GM21717 (cell line): Measurements from ENCODE around the gene CCBE1.

ENCODE experiments used
- ATAC-seq: cut with Tn5 transposase; IDR thresholded peaks from one replicate; pipeline ENCODE4 v1.9.1; 2021; ENCODE audit warnings: mild to moderate bottlenecking, moderate library complexity; ENCODE audit not compliant: unreplicated experiment

CCBE1 gene

DNA sequence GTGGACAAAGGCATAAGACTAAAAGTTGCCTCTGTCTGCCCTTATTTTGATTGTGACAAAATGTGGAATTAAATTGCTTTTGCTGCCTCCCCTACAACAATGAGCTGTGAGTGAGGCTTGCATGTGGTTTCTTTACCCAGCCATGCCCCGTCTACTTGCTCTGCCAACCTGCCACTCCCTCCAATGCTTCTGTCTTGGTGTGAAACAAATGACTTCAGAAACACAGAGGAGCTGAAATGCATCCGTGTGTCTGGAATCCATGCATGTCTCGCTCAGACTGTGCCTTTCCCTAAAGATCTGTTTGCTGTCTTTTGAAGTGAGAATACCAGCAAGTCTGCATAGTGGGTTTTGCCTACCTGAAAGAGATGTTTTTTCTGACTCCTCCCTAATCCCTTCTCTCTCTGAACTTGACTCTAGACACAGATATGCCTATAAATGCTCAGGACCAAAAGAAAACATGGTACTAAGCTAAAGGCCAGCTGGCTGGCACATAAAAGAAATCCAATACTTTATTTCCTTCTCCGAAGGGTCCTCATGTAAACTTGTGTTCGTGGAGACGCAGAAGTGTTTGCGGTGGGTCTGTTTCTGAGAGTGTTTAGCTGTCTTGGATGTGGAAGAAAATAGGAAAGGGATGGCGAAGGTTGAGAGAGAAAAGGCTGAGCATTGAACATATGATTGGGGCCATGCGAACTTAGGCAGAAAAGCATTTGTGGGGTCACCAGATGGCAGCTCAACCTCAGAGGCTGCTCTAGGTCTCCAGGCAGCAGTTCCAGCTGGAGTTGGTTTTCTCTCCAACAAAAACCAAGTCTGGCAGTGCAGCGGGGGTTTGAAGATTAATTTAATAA is 120.5 kb downstream of the CCBE1 start:
- ATAC-seq = no peak

- ATAC-seq = no peak
Measured at GRCh38 chr18:59575995-59576394, 121.2 kb downstream of the CCBE1 start.

- ATAC-seq = no peak
Measured at GRCh38 chr18:59573962-59574361, 123.3 kb downstream of the CCBE1 start.

DNA sequence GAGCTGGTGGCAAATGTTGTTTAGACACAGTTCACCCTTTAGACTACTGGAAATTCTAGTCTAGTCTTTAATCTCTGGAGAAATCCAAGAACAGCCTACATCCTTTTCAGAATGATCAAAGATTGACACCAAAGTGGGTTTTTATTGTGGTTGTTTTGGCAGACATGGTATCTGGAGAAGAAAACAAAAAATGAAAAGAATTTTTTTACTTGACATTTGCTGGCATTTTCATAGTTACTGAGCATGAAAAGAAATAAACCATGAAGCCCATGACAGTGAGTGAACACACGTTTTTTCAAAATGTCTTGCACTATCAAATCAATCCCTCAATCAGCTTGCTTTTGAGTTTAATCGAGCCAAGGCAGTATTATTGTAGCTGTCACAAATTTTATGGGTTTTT is 125.3 kb downstream of the CCBE1 start:
- no peak for ATAC-seq

DNA sequence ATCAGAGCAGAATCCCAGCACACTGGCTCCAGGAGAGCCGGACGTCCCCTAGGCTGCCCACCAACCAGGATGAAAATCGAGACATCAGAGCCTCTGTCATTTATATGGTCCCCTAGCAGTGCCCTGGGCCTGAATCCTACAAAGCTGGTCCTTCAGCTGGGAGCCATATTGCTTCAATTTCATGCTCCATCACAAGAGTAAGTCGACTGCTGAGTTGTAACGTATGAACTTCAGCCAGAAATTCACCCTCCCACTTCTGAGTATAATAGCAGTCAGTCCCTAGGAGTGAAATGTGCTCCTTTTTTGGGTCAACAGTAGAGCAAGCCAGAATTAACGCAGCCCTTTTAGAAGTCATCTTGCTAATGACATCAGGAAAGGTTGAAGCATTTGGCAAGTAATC is 126.4 kb downstream of the CCBE1 start:
- ATAC-seq = no peak

- no peak for ATAC-seq
Measured at GRCh38 chr18:59570101-59570775, 127.0 kb downstream of the CCBE1 start.

- no peak for ATAC-seq
Measured at GRCh38 chr18:59569390-59569791, 127.8 kb downstream of the CCBE1 start.

- ATAC-seq = no peak
Measured at GRCh38 chr18:59567431-59567830, 129.8 kb downstream of the CCBE1 start.

DNA sequence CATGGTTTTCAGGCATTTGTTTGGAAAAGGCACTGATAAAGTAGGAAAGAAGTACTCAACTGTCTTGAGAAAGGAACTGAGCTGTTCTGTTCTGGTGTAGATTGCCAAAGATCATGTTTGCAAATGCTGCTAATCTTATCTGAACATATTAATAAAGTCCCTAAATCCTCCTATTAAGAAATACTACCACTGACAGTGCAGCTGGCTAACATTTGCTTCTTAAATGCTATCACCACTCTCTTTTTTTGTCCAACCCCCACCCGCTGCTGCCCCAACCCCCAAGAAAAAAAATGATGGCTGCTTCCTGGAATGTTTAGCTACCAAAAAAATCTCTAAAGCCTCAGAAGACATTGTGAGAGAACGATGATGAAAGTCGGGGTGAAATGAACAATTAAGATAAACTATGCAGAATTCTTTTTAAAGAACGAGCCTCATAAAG is 130.7 kb downstream of the CCBE1 start:
- no peak for ATAC-seq

DNA sequence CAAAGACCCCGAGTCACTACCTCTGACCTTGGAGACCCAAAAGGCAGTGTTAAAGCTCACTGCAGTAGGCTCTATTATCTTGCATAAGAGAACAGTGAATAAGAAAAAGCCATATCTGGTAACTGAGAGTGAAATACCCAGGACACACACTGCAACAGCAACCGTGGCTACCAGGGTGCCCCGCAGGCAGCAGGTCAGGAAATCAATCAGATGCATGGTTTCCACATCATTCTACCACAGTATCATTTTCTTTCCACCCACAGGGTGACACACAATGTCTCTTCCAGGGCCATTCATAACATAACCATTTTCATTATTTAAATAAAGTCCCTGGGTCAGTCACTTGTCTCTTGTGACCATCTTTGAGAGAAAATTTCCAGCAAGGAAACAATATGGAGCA is 131.3 kb downstream of the CCBE1 start:
- ATAC-seq = no peak

GRCh38 chr18:59564561-59564960 is 132.7 kb downstream of the CCBE1 start:
- ATAC-seq = no peak

- ATAC-seq = no peak
Measured at GRCh38 chr18:59563176-59563785, 133.9 kb downstream of the CCBE1 start.

DNA sequence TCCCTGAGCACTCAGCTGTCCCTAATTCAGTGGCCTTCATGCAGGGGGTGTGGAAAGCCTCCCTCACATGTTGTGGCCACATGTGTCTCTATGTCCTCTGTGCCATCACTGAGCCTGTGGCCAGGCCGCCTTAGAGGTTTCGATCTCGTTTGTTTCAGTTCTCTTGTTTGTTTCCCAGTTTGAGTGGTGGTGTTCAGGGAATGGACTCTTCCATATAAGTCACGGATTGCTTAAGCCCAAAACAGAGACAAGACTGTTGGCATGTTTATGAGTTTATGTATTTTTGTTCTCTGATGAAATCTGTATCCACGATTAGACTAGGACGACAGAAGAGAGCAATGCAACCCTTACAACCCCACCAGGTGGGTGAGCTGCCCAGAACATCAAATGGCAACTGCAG is 134.5 kb downstream of the CCBE1 start:
- no peak for ATAC-seq

GRCh38 chr18:59561612-59562011 is 135.6 kb downstream of the CCBE1 start:
- no peak for ATAC-seq

DNA sequence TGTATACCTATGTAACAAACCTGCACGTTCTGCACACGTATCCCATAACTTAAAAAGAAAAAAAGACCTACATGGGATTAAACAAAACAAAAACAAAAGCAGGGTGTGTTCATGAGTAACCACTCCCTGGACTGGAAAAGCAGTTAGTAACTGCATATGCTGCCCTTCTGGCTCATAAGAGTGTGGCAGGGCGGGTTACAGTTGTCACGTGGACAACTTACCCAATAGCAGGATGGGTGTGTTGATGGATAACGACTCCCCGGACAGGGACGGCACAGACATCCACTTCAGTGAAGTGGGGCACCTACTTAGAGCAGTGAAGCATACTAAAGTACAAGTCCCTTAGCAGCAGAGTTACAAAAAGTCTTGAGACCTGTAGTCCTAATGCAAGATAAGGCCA is 136.7 kb downstream of the CCBE1 start:
- ATAC-seq = no peak

- no peak for ATAC-seq
Measured at GRCh38 chr18:59559528-59559927, 137.7 kb downstream of the CCBE1 start.

DNA sequence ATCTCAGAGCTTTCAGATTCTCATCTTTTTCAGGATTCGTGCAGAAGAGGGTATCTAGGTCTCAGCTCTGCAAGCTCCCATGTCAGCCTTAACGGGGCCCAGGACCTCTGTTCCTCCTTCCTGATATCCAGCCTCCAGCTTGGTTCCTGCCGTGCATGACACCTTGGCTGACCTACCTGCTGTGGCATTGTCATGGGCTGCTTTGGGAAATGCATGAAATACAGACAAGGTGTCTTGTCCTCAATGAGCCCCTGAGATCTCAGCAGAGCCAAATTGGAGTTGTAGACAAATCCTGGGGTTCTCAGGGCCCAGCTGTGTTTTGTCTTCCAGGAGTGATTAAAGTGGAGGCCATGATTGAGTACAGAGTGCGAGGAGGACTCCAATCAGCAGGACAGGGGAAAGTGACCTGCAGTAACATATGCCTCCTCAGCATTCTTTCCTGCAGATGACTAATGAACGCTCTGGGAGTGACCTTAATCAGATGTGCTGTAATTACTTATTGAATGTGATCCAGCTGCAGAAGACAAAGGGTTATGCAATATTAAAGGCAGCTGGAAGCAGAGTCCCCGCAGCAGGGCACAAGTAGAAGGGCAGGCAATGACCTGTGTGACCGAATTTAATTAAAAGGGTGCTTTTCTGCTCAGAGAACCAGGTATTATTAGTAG is 141.1 kb downstream of the CCBE1 start:
- ATAC-seq = no peak

GRCh38 chr18:59554796-59555335 is 142.4 kb downstream of the CCBE1 start:
- ATAC-seq = no peak

- no peak for ATAC-seq
Measured at GRCh38 chr18:59553273-59553870, 143.9 kb downstream of the CCBE1 start.

- ATAC-seq = no peak
Measured at GRCh38 chr18:59551902-59552635, 145.2 kb downstream of the CCBE1 start.
